Calu3 (cell line): Measurements from ENCODE around the gene ALDH1L1. TPM values are rescaled to one million over a fixed set of nuclear protein-coding genes. Genes with fewer than 3 reads are reported as not detected.
"Not testable (repeated sequence)": the region's sequence is repeated elsewhere in the genome, so short reads cannot be mapped to it uniquely, and the experiment has no call there.

ENCODE experiments used
- BruUV-seq: library from RNA; stranded (reverse); fragments of 400-500 nt; replicated peaks from 2 replicates; lab custom pipeline; 2021; lab: Mats Ljungman, UMichigan
- CTCF ChIA-PET: fragments of 300-600 bp; sonication (Branson Sonifier 250); formaldehyde crosslinking; loops from one replicate; lab custom pipeline; 2022; ENCODE audit warnings: antibody characterized with exemption; lab: Charles Lee
- DNase-seq: peaks from one replicate; pipeline ENCODE4 v3.0.0; 2022
- H3K27ac Mint-ChIP-seq: one replicate; pipeline ENCODE4 v1.8.0; 2022; ENCODE audit warnings: mixed read lengths; ENCODE audit not compliant: unreplicated experiment
- H3K27me3 Mint-ChIP-seq: one replicate; pipeline ENCODE4 v1.8.0; 2022; ENCODE audit warnings: mixed read lengths; ENCODE audit not compliant: unreplicated experiment
- H3K36me3 Mint-ChIP-seq: one replicate; pipeline ENCODE4 v1.8.0; 2022; ENCODE audit warnings: mild to moderate bottlenecking, moderate library complexity, mixed read lengths; ENCODE audit not compliant: insufficient read depth, unreplicated experiment
- H3K4me1 Mint-ChIP-seq: one replicate; pipeline ENCODE4 v1.8.0; 2022; ENCODE audit warnings: mild to moderate bottlenecking, low read depth, mixed read lengths; ENCODE audit not compliant: unreplicated experiment
- H3K4me3 Mint-ChIP-seq: one replicate; pipeline ENCODE4 v1.8.0; 2022; ENCODE audit warnings: mild to moderate bottlenecking, low read depth, moderate library complexity, mixed read lengths; ENCODE audit not compliant: unreplicated experiment
- H3K9me3 Mint-ChIP-seq: one replicate; pipeline ENCODE4 v1.8.0; 2022; ENCODE audit warnings: low read depth, mixed read lengths; ENCODE audit not compliant: unreplicated experiment
- intact Hi-C: fragments of 100-400 bp; cut with micrococcal nuclease; formaldehyde crosslinking; loops from one replicate; pipeline ENCODE4 v1.10.0; 2022; ENCODE audit not compliant: unreplicated experiment
- total RNA-seq: library from RNA; stranded (reverse); gene quantifications from 2 replicates; pipeline ENCODE4 v1.2.3, GENCODE V29; 2022
- TF ChIP-seq, protein P1 (sequence below): fragments of 200-600 bp; IDR thresholded peaks from one replicate; pipeline ENCODE4 v1.8.0; 2022; ENCODE audit warnings: antibody characterized with exemption; ENCODE audit not compliant: unreplicated experiment

The ALDH1L1 gene
- total RNA-seq, 1 experiment from 2014 or later: 4.4 TPM

- Mint-ChIP-seq H3K9me3 (peaks cover 11% of the 10 kb centered on the region), H3K4me3 (no peak overlapping the region), H3K4me1 (no peaks in the 10 kb centered on the region), H3K27ac (no peak overlapping the region), H3K36me3 (no peaks in the 10 kb centered on the region), H3K27me3 (no peaks in the 10 kb centered on the region)
- CTCF ChIA-PET: no interaction called here
- DNase-seq: no peak
- TF ChIP-seq, protein P1, sequence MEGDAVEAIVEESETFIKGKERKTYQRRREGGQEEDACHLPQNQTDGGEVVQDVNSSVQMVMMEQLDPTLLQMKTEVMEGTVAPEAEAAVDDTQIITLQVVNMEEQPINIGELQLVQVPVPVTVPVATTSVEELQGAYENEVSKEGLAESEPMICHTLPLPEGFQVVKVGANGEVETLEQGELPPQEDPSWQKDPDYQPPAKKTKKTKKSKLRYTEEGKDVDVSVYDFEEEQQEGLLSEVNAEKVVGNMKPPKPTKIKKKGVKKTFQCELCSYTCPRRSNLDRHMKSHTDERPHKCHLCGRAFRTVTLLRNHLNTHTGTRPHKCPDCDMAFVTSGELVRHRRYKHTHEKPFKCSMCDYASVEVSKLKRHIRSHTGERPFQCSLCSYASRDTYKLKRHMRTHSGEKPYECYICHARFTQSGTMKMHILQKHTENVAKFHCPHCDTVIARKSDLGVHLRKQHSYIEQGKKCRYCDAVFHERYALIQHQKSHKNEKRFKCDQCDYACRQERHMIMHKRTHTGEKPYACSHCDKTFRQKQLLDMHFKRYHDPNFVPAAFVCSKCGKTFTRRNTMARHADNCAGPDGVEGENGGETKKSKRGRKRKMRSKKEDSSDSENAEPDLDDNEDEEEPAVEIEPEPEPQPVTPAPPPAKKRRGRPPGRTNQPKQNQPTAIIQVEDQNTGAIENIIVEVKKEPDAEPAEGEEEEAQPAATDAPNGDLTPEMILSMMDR: no peak
- no TSS peak for BruUV-seq
- intact Hi-C loops: no loop called here
These were observed 82.0 kb downstream of the ALDH1L1 start for GRCh38 chr3:126098391-126098858.

GRCh38 chr3:126097801-126098200 is 82.6 kb downstream of the ALDH1L1 start:
- CTCF ChIA-PET: no interaction called here
- Mint-ChIP-seq H3K27ac (no peak overlapping the region), H3K4me1 (no peaks in the 10 kb centered on the region), H3K27me3 (no peaks in the 10 kb centered on the region), H3K36me3 (no peaks in the 10 kb centered on the region), H3K4me3 (no peak overlapping the region), H3K9me3 (peaks cover 11% of the 10 kb centered on the region)
- intact Hi-C loops: no loop called here
- TF ChIP-seq, protein P1: no peak
- DNase-seq: no peak
- BruUV-seq: no TSS peak

- H3K27ac Mint-ChIP-seq, H3K4me3 Mint-ChIP-seq, intact Hi-C loops, BruUV-seq, CTCF ChIA-PET, H3K36me3 Mint-ChIP-seq, H3K4me1 Mint-ChIP-seq, DNase-seq: not testable (repeated sequence)
- H3K27me3 Mint-ChIP-seq: peaks cover 12% of the 10 kb centered on the region
- H3K9me3 Mint-ChIP-seq: peaks cover 11% of the 10 kb centered on the region
These were observed 84.1 kb downstream of the ALDH1L1 start for GRCh38 chr3:126096274-126096673.

GRCh38 chr3:126092128-126092527 is 88.3 kb downstream of the ALDH1L1 start:
- H3K4me1 Mint-ChIP-seq, H3K36me3 Mint-ChIP-seq, CTCF ChIA-PET, BruUV-seq, H3K27ac Mint-ChIP-seq, intact Hi-C loops, H3K4me3 Mint-ChIP-seq, DNase-seq: not testable (repeated sequence)
- peaks cover 19% of the 10 kb centered on the region for H3K27me3 Mint-ChIP-seq
- peaks cover 14% of the 10 kb centered on the region for H3K9me3 Mint-ChIP-seq

DNA sequence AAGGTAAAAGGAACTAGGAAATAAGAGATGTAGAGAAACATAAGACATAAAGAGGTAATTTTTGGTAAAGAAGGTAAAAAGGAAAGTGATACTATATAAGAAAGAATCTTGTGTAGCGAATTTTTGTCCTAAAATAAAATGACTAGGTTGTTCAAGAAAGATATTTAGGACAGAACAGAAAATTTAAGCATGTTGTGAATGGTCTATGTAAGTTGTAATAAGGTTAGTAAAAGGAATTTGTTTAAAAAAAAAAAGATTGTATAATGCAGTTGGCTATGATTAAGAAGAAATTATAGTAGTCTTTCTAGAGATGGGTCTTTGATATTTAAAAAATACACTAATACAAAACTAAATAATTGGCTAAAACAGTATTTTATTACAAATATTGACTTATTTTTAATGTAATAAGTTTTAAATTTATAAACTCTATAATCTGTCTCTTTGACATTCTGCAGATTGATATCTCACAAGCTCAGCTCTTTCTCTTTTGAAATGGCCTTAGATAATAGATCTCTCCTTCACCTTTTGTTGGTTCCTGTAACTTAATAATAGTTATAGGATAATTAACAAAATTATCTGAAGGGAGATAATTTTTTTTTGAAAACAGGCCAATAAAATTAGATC is 92.7 kb downstream of the ALDH1L1 start:
- H3K4me1 Mint-ChIP-seq: peaks cover 21% of the 10 kb centered on the region
- no peak overlapping the region for H3K27ac Mint-ChIP-seq
- peaks cover 28% of the 10 kb centered on the region for H3K36me3 Mint-ChIP-seq
- peaks cover 7% of the 10 kb centered on the region for H3K9me3 Mint-ChIP-seq
- intact Hi-C loops: no loop called here
- no TSS peak for BruUV-seq
- peaks cover 19% of the 10 kb centered on the region for H3K27me3 Mint-ChIP-seq
- CTCF ChIA-PET: interaction anchor here (1.2 kb wide), 1 partner anchor 20 kb away, joined by 3 read pairs; no protein-coding TSS in a partner anchor
- no peak for DNase-seq
- TF ChIP-seq, protein P1: no peak
- H3K4me3 Mint-ChIP-seq: no peak overlapping the region
